Fibroblast of skin of right biceps (primary cell): ENCODE measurements around the gene SPEM2.

ENCODE experiments used
- DNase-seq: peaks from one replicate; pipeline ENCODE4 v3.0.0-alpha.2; 2013

The SPEM2 gene

GRCh38 chr17:7403977-7404736 lies 21.3 kb upstream of the SPEM2 start, which contains the start of gene TMEM256:
Gene TMEM256 (minus strand): TSS chr17:7404097. CDS start chr17:7404084, 13 bp downstream.
- peak; percentile 100 for DNase-seq

- DNase-seq = no peak
Measured at GRCh38 chr17:7404737-7405349, 20.6 kb upstream of the SPEM2 start.

GRCh38 chr17:7405350-7406234 lies 19.8 kb upstream of the SPEM2 start:
- DNase-seq = peak; percentile 21

GRCh38 chr17:7406235-7406825 lies 19.1 kb upstream of the SPEM2 start:
- DNase-seq = no peak

GRCh38 chr17:7407082-7407481 lies 18.3 kb upstream of the SPEM2 start:
- DNase-seq = no peak

- no peak for DNase-seq
Measured at GRCh38 chr17:7407485-7408251, 17.7 kb upstream of the SPEM2 start, which contains the start of gene NLGN2. Gene NLGN2 (plus strand): TSS chr17:7407845. CDS start chr17:7408256, 411 bp downstream.

GRCh38 chr17:7408252-7408727 lies 17.1 kb upstream of the SPEM2 start:
- DNase-seq = no peak

GRCh38 chr17:7408863-7409262 lies 16.6 kb upstream of the SPEM2 start:
- DNase-seq = no peak

- no peak for DNase-seq
Measured at GRCh38 chr17:7409716-7410115, 15.7 kb upstream of the SPEM2 start.

GRCh38 chr17:7410634-7411426 lies 14.6 kb upstream of the SPEM2 start:
- DNase-seq = no peak

GRCh38 chr17:7411427-7411750 lies 14.0 kb upstream of the SPEM2 start:
- DNase-seq = no peak

- DNase-seq = peak; percentile 49
Measured at GRCh38 chr17:7413346-7413985, 11.9 kb upstream of the SPEM2 start.

- DNase-seq = no peak
Measured at GRCh38 chr17:7414837-7415236, 10.6 kb upstream of the SPEM2 start.

GRCh38 chr17:7415784-7416183 lies 9.6 kb upstream of the SPEM2 start:
- no peak for DNase-seq

- no peak for DNase-seq
Measured at GRCh38 chr17:7416323-7416722, 9.1 kb upstream of the SPEM2 start.

- DNase-seq = no peak
Measured at GRCh38 chr17:7417056-7417655, 8.3 kb upstream of the SPEM2 start.

GRCh38 chr17:7418472-7419152 lies 6.8 kb upstream of the SPEM2 start:
- no peak for DNase-seq

GRCh38 chr17:7419819-7420610 lies 5.4 kb upstream of the SPEM2 start, which contains the start of gene SPEM1:
Gene SPEM1 (plus strand): TSS chr17:7420324. CDS start chr17:7420385, 61 bp downstream.
- no peak for DNase-seq

GRCh38 chr17:7421186-7421585 lies 4.2 kb upstream of the SPEM2 start:
- DNase-seq = no peak
